Neural progenitor cell (in vitro differentiated cells): ENCODE data around the gene ABHD6. TPM values are rescaled to one million over a fixed set of nuclear protein-coding genes. Genes with fewer than 3 reads are reported as not detected.

Source experiments
- small RNA-seq: library from RNA; depleted of rRNA; stranded (forward); fragments of <200 nt; gene quantifications from one replicate; pipeline ENCODE3, GENCODE V24; 2015
- total RNA-seq: library from RNA; depleted of rRNA; stranded (reverse); fragments of >200 nt; gene quantifications from 2 replicates; pipeline ENCODE4 v1.2.3, GENCODE V29; 2015; ENCODE audit warnings: low replicate concordance

The ABHD6 gene
- total RNA-seq, 1 donor from 2014 or later: 21.5 TPM

Small RNA genes within 50 kb of the gene (small RNA-seq; reads per million reads assigned to genes)
- gene AC098479.1: not detected

Other genes with a start within 250 kb of the ABHD6 start
- gene FLNB, start 229.4 kb upstream of the ABHD6 start, total RNA-seq: 32.0 and 54.9 TPM in 2 replicates
- not detected in 2 replicates for gene DNASE1L3, start 26.8 kb upstream of the ABHD6 start, total RNA-seq
- gene RPP14, start 68.5 kb downstream of the ABHD6 start, total RNA-seq: 16.4 and 17.8 TPM in 2 replicates
- gene HTD2, start 68.7 kb downstream of the ABHD6 start, total RNA-seq: 14.0 and 29.5 TPM in 2 replicates
- gene PXK, start 95.1 kb downstream of the ABHD6 start, total RNA-seq: 11.1 and 14.3 TPM in 2 replicates
- 155 and 203 TPM in 2 replicates for gene PDHB, start 196.0 kb downstream of the ABHD6 start, total RNA-seq